Tibial nerve (tissue), 4 donors: ENCODE measurements around the gene SLC25A47. TPM values are rescaled to one million over a fixed set of nuclear protein-coding genes. Genes with fewer than 3 reads are reported as not detected.
"Not testable (repeated sequence)": the region's sequence is repeated elsewhere in the genome, so short reads cannot be mapped to it uniquely, and the experiment has no call there.

Source experiments
- DNase-seq, 2 donors: peaks; one replicate each; pipeline ENCODE4 v3.0.0-alpha.2; 2019; ENCODE audit warnings: low spot score in 2 of 2
- H3K27ac ChIP-seq, 4 donors: fragments of 200-600 bp; sonication (generic) in 3 of 4; one replicate each; pipeline ENCODE4 v1.5.1; 2017 to 2019; ENCODE audit warnings: mild to moderate bottlenecking in 1 of 4
- H3K27me3 ChIP-seq, 2 donors: fragments of 200-600 bp; sonication (generic) in 1 of 2; one replicate each; pipeline versions ENCODE4 v1.5.1 to v1.6.0; 2017 to 2019
- H3K36me3 ChIP-seq, 3 donors: fragments of 200-600 bp; sonication (generic); one replicate each; pipeline ENCODE4 v1.5.1; 2018 to 2019
- H3K4me1 ChIP-seq, 4 donors: fragments of 200-600 bp; sonication (generic) in 3 of 4; one replicate each; pipeline ENCODE4 v1.5.1; 2017 to 2019
- H3K4me3 ChIP-seq, 4 donors: fragments of 200-600 bp; sonication (generic) in 3 of 4; one replicate each; pipeline ENCODE4 v1.5.1; 2017 to 2019; ENCODE audit warnings: mild to moderate bottlenecking in 1 of 4, moderate library complexity in 1 of 4
- H3K9me3 ChIP-seq, 4 donors: fragments of 200-600 bp; sonication (generic) in 3 of 4; one replicate each; pipeline ENCODE4 v1.5.1; 2017 to 2019
- CTCF ChIP-seq, 5 experiments: fragments of 200-600 bp in 3 of 5; fragments of 450-650 bp in 2 of 5; sonication (generic) in 3 of 5; IDR thresholded peaks; one replicate each; pipeline ENCODE4 v1.5.1; 2016 to 2019; ENCODE audit warnings: antibody characterized with exemption in 5 of 5, mild to moderate bottlenecking in 3 of 5, moderate library complexity in 2 of 5
- EP300 ChIP-seq, 2 donors: sonication (generic); formaldehyde crosslinking; IDR thresholded peaks; one replicate each; pipeline ENCODE4 v1.6.1; 2017; ENCODE audit warnings: antibody characterized with exemption in 2 of 2, mild to moderate bottlenecking in 1 of 2
- POLR2A ChIP-seq, 2 donors: fragments of 450-650 bp; IDR thresholded peaks; one replicate each; pipeline ENCODE4 v1.6.1; 2017; ENCODE audit warnings: antibody characterized with exemption in 2 of 2, mild to moderate bottlenecking in 2 of 2, moderate library complexity in 2 of 2
- WGBS, 2 donors: methylation state at CpG; one replicate each; pipeline ENCODE4 v1.1.5; 2018; 5-methylcytosine and 5-hydroxymethylcytosine counted together
- total RNA-seq, 4 donors: library from RNA; depleted of rRNA; stranded (reverse); fragments of >200 nt; gene quantifications; one replicate each; pipeline ENCODE4 v1.1.0, GENCODE V29; 2016

SLC25A47 gene
- total RNA-seq, 4 donors from 2014 or later, result 2.5 TPM; not detected in 3

GRCh38 chr14:100279563-100279962, 43.6 kb upstream of the SLC25A47 start:
- Histone ChIP-seq H3K36me3 (peaks cover 0 to 27% (median 0%) of the 10 kb centered on the region in 3 donors), H3K27ac (no peak overlapping the region), H3K4me1 (peaks cover 0 to 46% (median 8%) of the 10 kb centered on the region in 4 donors), H3K9me3 (no peaks in the 10 kb centered on the region), H3K27me3 (no peaks in the 10 kb centered on the region), H3K4me3 (no peak overlapping the region)
- DNase-seq, result no peak
- 83 to 91% methylated on average over 8 of the region's 8 CpGs for WGBS, 2 donors
- TF ChIP-seq POLR2A (IDR thresholded peaks at IDR 0.05) (no peak), EP300 (IDR thresholded peaks at IDR 0.05) (no peak), CTCF (IDR thresholded peaks at IDR 0.05) (no peak)

GRCh38 chr14:100281286-100282082, 41.7 kb upstream of the SLC25A47 start:
- 63 to 72% methylated on average over 6 to 11 of the region's 11 CpGs for WGBS, 2 donors

GRCh38 chr14:100282083-100282350, 41.1 kb upstream of the SLC25A47 start:
- no peaks in the 10 kb centered on the region for H3K9me3 ChIP-seq
- H3K4me1 ChIP-seq, result peaks cover 0 to 58% (median 12%) of the 10 kb centered on the region in 4 donors
- DNase-seq, result no peak
- WGBS, 2 donors, result 96 to 99% methylated on average over 7 of the region's 7 CpGs
- no peak for TF ChIP-seq EP300 (IDR thresholded peaks at IDR 0.05)
- TF ChIP-seq CTCF (IDR thresholded peaks at IDR 0.05), result no peak
- no peak for TF ChIP-seq POLR2A (IDR thresholded peaks at IDR 0.05)
- no peak overlapping the region for H3K27ac ChIP-seq
- peaks cover 0 to 14% (median 0%) of the 10 kb centered on the region in 3 donors for H3K36me3 ChIP-seq
- no peak overlapping the region for H3K4me3 ChIP-seq
- no peaks in the 10 kb centered on the region for H3K27me3 ChIP-seq

More at GRCh38 chr14:100281286-100282082, 41.7 kb upstream of the SLC25A47 start:
- peaks cover 0 to 20% (median 0%) of the 10 kb centered on the region in 3 donors for H3K36me3 ChIP-seq
- H3K27me3 ChIP-seq, result no peaks in the 10 kb centered on the region
- no peak overlapping the region for H3K27ac ChIP-seq
- no peak overlapping the region for H3K4me3 ChIP-seq
- TF ChIP-seq POLR2A (IDR thresholded peaks at IDR 0.05) (no peak), CTCF (IDR thresholded peaks at IDR 0.05) (no peak), EP300 (IDR thresholded peaks at IDR 0.05) (no peak)
- peaks cover 0 to 53% (median 12%) of the 10 kb centered on the region in 4 donors for H3K4me1 ChIP-seq
- no peaks in the 10 kb centered on the region for H3K9me3 ChIP-seq
- DNase-seq, result no peak

DNA sequence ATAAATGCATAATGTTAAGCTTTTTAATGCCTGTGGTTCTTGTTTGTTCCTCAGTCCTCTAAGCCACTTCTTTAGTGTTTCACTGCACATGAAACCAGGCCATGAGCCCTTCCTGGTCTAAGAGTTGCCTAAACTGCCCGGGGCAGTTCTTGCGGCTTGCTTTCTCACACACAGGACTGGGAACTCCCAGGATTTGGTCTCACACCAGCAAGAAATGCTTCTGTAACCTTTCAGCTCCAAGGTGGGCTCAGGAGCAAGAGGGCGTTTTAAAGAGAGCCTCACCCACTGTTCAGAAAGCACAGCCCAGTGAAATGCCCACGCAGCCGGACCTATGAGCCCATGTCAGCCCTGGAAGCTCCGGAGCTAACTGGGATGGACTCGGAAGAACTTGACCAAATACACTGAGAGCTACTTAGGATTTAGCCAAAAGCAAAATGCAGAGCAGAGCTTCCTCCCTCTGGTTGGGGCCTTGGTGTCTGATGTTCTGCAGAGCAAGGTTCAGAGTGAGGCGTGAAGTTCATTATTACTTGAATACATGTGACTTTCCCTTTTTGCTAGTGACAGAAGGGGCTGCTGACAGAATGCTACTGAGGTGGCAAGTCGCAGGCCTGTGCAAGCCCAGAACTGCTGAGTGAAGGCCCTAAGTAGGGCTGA, 40.2 kb upstream of the SLC25A47 start:
- 83 to 90% methylated on average over 9 of the region's 9 CpGs for WGBS, 2 donors
- peak overlapping the region in 1 of 4 donors; percentile 10 for H3K27ac ChIP-seq
- peaks cover 0 to 8% (median 0%) of the 10 kb centered on the region in 3 donors for H3K36me3 ChIP-seq
- H3K4me1 ChIP-seq, result peaks cover 0 to 61% (median 12%) of the 10 kb centered on the region in 4 donors
- DNase-seq, result no peak
- H3K4me3 ChIP-seq, result no peak overlapping the region
- TF ChIP-seq CTCF (IDR thresholded peaks at IDR 0.05) (no peak), POLR2A (IDR thresholded peaks at IDR 0.05) (no peak), EP300 (IDR thresholded peaks at IDR 0.05) (no peak)
- H3K27me3 ChIP-seq, result no peaks in the 10 kb centered on the region
- no peaks in the 10 kb centered on the region for H3K9me3 ChIP-seq

GRCh38 chr14:100283436-100283835, 39.7 kb upstream of the SLC25A47 start:
- 92 to 95% methylated on average over 9 of the region's 9 CpGs for whole genome bisulfite sequencing, 2 donors
- not testable (repeated sequence) for H3K27me3 ChIP-seq, H3K36me3 ChIP-seq, H3K4me3 ChIP-seq, H3K27ac ChIP-seq, H3K9me3 ChIP-seq, DNase-seq
- peaks cover 0 to 61% (median 12%) of the 10 kb centered on the region in 4 donors for H3K4me1 ChIP-seq
